HG02938 (cell line): Measurements from ENCODE around the gene EFNB1.
A peak's percentile ranks its signal among the peaks of the same experiment; 100 is the strongest.
"Not testable (repeated sequence)": the region's sequence is repeated elsewhere in the genome, so short reads cannot be mapped to it uniquely, and the experiment has no call there.

Source experiments
- ATAC-seq: cut with Tn5 transposase; IDR thresholded peaks from one replicate; pipeline ENCODE4 v1.9.1; 2021; ENCODE audit warnings: mild to moderate bottlenecking, moderate library complexity; ENCODE audit not compliant: unreplicated experiment

The EFNB1 gene

DNA sequence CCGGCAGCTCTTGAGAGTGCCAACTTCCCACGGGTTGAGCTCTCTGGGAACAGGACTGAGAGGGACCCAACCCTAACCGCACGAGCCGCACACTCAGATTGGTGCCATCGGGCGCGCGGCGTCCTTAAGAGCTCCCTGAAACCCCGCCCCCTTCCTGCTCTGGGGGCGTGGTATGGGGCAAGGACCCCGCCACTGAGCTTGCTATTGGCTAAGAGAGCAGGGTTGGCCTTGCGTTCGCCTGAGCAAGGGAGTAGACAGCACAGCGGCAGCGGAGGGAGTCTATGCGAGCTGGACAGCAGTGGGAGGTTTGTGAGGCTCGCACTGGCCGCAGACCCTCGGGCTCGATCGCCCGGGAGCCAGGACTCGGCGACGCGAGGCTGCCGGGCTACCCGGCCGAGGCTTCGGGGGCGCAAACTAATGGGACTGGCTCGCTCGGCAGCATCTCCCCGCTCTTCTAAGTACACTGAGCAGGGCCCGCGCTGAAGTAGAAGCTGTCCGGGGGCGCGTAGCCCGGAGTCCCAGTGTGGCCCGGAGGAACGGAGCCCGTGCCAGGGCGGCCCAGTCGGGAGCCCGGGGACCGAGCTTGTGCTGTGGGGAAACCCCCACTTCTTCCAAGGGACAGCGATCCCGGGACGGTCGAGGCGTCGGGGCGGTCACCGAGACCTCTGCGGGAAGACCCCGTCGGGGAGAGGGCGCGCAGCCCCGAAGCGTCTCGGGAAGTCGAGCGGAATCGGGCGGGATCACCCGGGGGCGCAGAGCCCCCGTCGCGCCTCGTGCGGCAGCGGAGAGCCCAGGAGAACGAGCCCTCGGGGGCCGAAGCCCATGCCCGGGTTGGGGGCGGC is at the start of gene EFNB1:
Gene EFNB1, plus strand, starts transcription at position 282 of the 842 bp plus-strand sequence. CDS start 756 bp downstream, outside the sequence.
- peak; percentile 85 for ATAC-seq

DNA sequence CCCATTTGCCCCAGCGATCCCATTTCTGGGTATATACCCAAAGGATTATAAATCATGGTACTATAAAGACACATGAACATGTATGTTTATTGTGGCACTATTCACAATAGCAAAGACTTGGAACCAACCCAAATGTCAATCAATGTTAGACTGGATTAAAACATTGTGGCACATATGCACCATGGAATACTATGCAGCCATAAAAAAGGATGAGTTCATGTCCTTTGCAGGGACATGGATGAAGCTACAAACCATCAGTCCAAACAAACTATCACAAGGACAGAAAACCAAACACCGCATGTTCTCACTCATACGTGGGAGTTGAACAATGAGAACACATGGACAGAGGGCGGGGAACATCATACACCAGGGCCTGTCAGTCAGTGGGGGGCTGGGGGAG is 47.5 kb upstream of the EFNB1 start:
- not testable (repeated sequence) for ATAC-seq

DNA sequence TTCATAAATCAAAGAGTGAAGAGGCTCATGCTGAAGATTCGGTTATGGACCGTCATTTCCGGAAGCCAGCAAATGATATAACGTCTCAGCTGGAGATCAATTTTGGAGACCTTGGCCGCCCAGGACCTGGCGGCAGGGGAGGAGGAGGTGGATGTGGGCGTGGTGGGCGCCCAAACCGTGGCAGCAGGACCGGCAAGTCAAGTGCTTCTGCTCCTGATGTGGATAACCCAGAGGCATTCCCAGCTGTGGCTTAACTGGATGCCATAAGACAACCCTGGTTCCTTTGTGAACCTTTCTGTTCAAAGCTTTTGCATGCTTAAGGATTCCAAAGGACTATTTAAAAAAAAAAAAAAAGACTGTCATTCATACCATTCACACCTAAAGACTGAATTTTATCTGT is 44.0 kb upstream of the EFNB1 start:
- no peak for ATAC-seq

DNA sequence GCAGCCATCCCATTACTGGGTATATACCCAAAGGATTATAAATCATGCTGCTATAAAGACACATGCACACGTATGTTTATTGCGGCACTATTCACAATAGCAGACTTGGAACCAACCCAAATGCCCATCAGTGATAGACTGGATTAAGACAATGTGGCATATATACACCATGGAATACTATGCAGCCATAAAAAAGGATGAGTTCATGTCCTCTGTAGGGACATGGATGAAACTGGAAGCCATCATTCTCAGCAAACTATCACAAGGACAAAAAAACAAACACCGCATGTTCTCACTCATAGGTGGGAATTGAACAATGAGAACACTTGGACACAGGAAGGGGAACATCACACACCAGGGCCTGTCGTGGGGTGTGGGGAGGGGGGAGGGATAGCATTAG is 42.2 kb upstream of the EFNB1 start:
- not testable (repeated sequence) for ATAC-seq

DNA sequence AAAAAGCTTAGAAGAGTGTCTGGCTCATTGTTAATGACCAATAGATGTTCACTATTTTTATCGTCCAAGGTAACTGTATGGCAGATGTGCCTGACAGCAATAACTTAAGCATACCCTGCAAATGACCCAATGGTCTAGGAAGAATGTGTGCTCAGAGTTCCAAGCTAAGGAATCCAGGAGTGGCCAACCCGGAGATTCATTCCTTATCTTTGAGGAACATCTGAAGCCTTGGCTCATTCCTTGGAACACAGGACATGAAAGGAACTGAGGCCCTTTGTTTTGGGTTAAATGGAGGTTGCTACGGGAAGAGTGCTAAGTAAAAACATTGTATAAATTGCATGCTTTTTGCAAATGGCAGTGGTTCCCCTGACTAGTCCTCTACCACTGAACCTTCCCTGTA is 38.9 kb upstream of the EFNB1 start:
- no peak for ATAC-seq

DNA sequence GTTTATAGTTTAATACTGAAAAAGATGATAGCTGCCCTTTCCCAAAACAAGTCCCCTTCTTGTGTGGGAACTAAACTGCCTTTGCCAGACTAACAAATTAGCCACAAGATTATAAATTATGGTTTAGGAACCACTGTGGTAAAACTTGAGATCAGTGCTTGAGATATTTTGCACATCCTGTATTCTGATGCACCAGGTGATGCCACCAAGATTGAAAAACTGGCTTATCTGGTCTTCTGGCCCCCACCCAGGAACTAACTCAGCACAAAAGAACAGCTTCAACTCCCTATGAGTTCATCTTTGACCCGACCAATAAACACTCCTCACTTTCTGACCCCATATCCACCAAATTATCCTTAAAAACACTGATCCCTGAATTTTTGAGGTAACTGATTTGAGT is 36.7 kb upstream of the EFNB1 start:
- ATAC-seq, result no peak

DNA sequence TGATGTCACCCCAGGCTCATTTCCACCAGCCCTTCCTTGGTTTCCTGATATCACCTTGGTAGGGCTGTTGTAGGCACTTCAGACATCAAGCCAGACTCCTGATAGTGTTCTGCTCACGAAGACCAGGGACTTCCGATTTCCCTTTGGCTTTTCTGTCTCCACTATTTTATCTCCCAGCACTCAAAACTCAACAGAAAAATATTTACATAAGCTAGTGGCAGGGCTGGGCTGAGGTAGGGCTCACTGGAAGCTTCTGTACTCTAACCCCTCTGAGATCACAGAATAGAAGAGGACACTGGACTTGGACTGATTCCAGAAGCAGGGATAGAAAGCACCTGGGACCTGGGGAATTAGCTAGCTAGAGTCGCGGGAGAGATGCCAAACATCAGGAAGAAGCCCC is 34.4 kb upstream of the EFNB1 start:
- no peak for ATAC-seq

DNA sequence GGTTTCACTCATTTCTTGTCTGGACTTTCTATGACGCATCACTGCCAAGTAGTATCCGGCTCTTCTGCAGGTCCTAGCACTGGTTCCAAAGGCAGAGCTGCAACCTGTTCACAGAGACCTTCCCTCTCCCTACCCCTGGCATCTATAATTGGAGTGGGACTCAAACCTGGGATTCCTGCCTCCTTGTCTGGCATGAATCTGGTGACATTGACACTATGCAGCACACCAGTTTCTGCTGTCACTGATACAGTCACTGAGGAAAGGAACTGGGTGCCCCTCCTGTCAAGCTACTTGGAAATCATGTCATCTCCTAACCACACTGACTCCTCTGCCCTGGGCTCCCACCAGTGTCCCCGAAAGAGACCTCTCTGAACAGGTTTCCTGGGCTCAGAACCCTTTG is 33.1 kb upstream of the EFNB1 start:
- ATAC-seq, result no peak

DNA sequence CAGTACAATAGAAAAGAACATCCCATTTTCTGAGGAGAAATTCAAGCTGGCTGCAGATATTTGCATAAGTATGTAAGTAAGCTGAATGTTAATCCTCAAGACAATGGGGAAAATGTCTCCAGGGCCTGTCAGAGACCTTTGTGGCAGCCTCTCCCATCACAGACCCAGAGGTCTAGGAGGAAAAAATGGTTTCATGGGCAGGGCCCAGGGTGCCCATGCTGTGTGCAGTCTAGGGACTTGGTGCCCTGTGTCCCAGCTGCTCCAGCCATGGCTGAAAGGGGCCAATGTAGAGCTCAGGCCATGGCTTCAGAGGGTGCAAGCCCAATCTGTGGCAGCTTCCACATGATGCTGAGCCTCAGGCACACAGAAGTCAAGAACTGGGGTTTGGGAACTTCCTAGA is 30.4 kb upstream of the EFNB1 start:
- not testable (repeated sequence) for ATAC-seq

DNA sequence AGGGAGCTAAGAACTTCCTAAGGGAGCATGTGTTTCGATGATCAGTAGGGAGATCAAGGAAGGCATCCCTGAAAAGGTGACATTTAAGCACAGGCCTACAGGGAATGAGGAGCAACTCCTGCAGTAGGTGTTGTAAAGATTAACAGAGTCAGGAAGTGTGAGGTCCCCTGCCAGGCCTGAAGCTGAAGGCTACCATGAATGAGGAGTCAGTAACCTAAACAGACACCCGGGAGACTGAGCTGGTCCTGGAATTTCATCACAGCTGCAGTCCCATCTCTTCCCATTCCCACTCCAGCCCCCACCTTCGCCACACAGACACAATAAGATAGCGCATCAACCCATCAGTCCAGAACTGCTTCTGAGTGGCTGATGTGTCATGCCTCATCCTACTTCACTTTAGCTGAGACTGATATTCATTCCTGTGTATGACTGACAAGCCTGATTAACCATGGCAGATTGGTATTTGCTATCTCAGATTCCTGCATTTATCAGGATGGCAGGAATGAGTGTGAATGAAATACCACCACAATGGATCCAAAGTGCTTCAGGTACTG is 27.0 kb upstream of the EFNB1 start:
- no peak for ATAC-seq

DNA sequence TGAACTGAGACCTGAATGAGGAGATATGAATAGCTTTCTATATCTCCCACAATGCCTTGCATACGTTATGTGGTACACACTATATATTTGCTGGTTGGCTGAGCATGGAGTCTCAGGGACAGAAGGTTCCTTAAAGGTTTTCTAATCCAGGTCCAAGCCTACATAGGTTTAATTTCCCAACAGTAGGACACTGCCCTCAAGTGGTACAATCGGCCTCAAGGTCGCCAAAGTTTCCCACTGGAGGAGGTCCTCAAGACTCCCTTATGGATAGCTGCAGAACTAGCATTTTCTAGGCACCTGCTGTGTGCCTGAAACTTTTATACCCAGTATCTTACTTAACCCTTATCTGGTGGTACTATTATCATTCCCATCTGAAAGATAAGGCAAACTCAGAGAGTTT is 21.0 kb upstream of the EFNB1 start:
- ATAC-seq, result no peak

DNA sequence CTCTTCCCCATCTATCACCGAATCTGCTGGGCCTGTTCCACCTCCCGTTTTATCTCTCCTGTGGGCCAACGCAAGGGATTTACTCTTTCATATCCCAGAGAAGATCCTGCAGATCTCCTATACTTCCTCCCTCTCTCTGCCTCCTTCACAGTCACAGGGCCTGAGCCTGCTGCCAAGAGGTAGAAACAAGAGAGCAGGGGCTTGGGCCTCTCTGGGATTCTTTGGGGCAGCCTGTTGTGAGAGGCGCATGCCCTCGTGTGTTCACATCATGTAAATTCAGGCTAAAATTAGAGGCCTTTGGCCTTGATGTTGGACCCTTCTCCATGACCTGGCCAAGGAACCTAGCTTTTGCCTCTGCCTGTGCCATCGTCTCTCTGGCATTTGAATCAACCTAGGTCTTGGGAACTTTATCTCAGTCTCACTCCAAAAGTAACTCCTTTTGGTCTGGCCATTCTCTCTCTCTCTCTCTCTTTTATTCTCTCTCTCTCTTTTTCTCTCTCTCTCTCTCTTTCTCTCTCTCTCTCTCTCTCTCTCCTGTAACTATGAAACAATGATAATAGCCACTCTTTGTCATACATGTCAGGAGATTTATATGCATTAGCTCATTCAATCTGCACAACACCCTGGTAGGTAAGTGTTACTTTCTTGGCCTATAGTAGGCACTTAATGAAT is 20.0 kb upstream of the EFNB1 start:
- no peak for ATAC-seq

DNA sequence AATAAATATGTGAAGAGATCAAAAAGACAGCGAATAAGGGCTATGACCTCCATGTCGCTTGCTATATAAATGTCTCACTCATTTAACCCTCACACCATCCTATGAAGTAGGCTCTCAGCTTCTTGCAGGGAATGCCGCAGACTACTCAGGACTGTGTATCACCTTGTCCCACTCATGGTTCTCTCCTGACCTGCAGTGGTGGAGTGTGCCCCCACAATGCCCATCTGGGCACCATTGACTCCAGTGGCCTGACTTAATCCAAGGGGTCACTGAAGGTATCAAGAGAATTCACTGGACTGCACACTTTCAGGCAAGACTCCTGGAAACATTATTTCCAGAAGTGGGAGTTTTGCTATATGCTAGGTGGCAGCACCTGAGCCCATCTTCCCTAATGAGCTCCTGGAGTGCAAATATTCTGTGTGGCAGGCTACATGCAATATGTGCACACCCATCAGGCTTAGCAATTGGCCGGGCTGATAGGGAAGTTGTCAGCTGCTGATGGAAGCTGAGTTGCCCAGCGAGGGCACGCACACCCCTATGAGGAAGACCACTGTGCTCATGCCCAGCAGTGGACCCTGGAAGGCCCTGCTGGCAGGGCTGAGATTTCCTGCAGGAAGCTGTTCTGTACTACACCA is 8.2 kb upstream of the EFNB1 start:
- ATAC-seq, result no peak

DNA sequence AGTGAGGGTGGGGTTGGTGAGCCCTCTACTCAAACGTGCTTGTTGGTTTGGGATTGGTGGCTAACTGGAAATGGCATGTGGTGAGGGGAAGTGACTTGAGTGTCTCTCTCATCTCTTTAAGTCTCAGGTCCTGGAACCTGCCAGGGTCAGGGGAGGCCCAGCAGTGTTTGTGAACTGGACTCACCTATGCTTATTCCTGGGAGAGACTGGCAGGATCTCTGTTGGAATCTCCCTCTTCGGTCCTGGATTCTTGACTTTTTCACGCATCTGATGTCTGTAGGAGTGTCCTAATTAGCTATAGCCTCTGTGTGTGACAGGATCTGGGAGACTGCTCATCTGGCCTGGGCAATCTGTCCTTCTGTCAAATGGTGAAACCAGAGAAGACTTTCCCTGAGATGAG is 7.2 kb upstream of the EFNB1 start:
- ATAC-seq, result no peak

DNA sequence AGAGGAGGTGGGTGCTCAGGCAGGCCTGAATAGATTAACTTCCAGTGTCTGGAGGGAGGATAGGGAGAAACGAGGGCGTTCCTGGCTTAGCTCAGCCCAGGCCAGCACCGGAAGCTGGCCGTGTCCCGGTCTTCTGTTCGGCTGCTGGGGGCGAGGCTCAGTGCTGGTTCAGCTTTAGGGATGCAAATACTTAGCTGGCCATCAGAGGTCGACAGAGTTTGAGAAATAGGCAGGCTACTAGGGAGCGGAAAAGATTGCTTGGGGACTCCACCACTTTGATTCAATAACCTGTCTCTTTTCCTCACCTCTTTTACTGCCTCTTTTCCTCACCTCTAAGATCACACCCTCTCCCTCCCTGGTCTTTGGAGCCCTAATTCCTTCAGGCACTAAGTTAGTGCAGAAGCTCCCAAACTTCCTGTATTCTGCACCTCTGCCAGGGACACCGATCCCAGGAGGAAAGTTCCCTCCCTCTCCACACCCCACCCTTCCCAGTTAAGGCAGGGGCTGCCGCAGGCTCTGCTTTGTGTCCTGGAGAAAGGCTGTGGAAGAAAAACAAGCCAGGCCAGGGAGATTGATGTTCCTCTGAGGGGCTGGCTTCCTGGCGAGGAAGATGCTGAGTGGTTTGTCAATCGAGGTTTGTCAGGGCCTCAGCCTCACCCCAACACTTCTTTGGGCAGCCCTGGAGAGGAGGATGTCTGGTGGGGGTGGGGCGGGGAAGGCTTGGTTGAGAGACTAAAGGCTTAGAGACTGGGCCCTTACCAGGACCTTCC is 6.0 kb upstream of the EFNB1 start:
- ATAC-seq, result no peak

DNA sequence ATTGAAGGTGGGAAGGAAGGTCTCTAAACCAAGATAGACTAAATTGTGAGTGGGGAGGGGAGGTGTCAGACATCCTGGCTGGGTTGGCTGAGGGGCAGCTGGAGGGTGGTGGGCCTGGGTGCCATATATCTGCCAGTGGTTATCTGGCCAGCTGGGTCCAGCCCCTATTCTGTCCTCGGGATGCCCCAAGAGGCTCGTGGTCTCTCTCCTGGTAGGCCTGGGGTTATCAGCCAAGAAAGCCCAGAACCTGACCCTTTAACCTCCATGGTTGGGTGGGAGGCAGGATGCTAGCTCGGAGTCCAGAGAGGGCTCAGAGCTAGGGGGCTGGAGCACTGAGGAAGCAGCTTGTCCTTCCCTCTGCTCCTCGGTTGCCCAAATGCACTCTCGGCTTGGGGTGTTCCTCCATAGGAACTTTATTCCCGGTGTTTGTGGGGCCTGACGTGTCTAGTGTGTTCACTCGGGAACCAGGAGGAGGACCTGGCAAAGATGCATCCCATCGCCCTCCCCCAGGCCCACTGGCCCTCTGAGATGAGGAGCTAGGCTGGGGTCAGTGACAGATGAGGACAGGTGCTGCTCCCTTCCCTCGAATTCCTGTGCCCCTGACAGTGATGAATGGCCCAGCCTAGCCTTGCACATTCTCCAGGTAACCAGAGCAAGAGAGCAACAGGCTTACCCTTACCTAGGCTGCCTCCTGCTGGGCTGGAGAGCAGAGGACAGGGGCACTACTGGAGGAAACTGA is 5.2 kb upstream of the EFNB1 start:
- no peak for ATAC-seq

DNA sequence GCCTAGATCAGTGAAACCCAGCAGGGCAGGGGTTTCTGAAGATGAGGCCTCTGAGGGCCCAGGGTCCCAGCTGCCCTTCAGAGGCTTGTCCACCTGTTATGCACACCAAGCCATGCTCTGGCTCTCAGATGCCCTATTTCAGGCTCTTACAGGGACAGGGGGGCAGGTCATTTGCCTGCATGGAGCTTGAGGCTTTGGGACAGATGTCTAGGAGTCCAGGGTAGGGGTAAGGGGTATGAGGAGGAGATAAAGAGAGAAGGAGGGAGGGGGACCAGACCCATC is 4.7 kb upstream of the EFNB1 start:
- ATAC-seq, result no peak

DNA sequence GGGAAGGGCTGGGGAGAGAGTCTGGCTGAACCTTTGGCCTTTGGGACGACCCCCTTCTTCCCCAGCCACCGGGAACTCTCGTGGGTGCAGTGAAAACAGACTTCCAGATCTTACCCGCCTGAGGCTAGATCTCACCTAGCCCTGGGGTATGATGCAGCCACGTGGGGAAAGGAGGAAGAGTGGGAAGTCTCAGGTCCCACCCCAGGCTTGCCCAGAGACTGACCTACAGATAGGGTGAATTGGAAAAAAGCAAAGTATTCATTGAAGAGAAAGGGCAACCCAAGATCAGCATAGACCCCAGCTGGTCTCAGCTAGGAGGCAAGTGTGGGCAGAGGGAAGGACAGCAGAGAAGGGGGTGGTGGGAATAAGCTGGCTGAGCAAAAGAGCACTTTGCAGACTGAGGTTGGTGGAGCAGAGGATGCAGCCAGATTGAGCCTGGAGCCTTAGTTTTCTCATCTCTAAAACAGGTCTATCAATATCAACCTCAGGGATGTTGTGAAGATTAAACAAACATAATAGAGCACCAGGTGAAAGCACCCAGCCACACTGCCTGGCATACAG is 4.2 kb upstream of the EFNB1 start:
- ATAC-seq, result no peak

DNA sequence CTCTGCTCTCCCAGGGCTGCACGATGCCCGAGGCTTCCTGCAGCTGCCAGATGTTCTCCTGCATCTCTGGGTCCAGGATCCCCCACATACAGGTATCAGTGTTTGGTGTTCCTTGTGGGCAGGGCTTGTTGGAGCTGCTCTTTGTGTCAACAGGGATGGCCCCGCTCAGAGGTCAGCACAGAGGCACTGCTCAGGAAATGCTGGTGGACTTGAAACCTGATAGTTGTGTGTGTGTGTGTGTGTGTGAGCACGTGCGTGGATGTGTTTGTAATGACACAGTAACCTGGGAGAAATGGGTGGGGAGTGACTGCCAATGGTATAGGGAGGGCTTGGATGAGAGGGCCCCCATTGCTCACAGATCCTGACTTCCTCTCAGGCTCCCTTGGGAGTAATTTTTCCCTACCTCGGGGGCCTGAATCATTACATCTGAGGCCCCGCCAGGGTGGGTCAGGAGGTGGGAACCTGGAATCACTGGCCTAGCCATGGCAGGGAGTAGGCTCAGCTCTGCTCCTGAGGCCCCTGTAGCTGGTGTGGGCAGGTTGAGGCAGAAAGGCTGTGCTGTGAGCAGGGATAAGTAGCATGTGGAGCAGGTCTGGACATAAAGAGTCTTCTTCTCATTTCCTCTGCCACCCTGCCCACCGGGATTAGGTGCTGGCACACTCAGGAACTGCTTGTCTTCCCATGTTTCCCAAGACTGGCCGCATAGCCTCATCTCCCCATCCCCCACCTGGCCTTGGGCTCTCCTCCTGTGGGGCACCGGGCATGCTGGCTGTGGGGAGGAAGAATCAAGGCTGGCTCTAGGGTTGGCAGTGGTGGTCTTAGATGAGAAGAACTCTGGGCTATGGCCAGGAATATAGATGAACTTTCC is 2.5 kb upstream of the EFNB1 start:
- no peak for ATAC-seq
